Measurements from ENCODE around the gene RAB1B. TPM values are rescaled to one million over a fixed set of nuclear protein-coding genes. Genes with fewer than 3 reads are reported as not detected.

Gene RAB1B
- 148 and 150 TPM in 2 replicates for total RNA-seq

DNA sequence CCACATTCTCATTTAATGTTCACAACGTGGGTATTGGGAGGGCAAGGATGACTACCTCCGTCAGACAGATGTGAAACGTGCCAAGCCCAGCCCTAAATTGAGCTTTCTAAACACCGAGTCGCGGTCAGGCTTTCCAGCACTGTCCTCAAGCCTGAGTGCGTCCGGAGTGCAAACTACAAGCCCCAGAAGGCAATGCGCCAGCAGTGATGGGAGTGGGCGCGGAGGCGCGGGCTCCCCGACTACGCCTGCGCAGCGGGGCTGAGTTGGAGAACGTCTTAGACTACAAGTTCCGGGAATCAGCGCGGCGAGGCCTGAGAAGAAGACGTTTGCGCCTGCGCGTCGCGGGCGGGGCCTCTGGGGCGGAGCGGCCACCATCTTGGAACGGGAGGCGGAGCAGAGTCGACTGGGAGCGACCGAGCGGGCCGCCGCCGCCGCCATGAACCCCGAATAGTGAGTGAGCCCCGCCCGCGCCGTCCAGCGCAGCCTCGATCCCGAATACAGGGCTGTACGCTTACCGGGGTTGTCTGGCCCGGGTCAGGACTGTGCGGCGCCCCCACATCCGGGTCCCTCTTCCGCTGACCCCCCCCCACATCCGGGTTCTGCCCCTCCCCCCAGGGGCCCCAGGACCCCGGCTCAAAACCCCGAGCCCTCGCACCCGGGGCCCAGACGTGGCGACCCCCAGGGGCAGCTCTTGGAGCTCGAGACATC is at the start of gene RAB1B:
RAB1B (plus strand) TSS at position 396 of the 708 bp plus-strand sequence; CDS start at position 437, 41 bp downstream.

DNA sequence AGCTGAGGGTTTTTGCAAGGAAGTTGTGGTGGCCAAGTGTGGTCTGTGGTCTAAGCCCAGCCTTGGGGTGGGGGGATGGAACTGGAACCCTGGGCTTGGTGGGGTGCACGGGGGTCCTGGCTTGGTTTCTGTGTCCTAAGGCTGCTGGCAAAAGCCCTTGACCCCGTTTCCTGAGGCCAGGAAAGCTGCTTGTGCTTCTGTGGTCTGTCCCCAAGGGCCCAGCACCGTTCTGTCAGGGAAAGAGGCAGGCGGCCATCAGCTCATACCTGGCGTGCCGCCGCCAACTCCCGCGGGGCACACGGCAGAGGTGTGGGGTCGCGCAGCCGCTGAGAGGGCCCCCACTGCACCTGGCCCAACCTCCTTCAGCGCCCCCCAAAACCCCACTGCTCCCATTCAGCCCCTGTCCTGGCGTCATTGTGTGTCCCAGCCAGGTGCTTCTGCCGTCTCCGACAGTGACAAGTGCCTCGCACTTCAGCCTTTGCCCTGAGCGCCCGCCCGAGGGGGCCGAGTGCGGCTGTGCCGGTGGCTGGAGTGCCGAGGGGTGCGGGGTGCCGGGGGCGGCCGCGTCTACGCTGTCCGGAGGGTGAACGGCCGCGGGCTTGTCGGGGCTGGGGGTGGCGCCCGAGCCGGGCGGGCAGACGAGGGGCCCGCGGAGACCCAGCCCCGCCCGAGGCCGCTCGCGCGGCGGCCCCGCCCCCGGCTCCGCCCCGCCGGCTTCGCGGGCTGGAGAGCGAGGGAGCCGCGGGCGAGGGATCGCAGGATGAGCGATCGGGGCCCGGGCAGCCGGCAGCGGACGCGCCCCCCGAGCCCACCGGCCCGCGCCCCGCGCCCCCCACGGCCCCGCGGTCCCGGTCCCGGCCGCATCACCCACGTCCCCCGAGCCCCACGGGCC is 9.3 kb downstream of the RAB1B start, which contains the start of gene CNIH2:
CNIH2 (plus strand) TSS at position 705 of the 892 bp plus-strand sequence. CDS start 282 bp downstream, outside the sequence.

DNA sequence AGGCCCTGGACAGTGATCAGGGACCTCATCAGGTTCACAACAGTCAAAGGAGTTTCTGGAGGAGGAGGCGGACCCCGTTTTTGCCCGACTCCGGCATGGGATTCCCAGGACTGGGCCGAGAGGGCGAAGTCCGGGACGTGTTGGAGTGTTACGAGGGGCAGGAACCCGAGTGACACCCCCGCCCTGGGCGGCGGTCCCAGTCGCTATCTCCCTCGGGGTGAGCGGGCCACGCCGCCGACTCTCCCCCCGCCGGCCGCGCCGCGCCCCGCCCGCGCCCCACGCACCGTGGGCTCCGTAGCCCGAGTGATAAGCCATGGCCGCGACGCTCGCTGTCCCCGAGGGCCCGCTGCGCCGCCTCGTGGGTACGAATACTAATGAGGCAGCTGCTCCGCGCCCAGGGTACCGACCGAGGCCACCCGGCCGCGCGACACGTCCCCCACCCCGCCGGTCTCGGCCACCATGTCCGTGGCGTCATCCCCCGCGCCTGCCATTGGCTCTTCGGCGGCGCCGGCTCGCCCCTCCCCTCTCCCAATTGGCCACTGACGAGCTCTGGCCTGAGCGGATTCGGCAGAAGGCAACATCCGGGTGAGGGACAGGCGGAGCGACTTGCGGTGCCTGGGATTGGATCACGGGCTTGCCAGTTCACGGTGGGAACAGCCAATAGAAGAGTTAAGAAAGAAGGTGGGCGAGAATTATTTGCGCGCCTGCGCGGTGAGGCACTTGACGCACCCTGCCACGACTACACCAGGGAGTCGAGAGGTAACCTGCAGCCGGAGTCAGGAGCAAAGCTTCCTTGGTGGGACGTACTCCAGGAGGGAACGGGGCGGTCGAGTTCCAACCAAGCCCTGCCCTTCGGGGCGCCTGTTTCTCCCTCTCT is 20.5 kb downstream of the RAB1B start, which contains the start of gene YIF1A:
YIF1A (minus strand) TSS at position 473 of the 877 bp plus-strand sequence; CDS start at position 315, 158 bp downstream.

DNA sequence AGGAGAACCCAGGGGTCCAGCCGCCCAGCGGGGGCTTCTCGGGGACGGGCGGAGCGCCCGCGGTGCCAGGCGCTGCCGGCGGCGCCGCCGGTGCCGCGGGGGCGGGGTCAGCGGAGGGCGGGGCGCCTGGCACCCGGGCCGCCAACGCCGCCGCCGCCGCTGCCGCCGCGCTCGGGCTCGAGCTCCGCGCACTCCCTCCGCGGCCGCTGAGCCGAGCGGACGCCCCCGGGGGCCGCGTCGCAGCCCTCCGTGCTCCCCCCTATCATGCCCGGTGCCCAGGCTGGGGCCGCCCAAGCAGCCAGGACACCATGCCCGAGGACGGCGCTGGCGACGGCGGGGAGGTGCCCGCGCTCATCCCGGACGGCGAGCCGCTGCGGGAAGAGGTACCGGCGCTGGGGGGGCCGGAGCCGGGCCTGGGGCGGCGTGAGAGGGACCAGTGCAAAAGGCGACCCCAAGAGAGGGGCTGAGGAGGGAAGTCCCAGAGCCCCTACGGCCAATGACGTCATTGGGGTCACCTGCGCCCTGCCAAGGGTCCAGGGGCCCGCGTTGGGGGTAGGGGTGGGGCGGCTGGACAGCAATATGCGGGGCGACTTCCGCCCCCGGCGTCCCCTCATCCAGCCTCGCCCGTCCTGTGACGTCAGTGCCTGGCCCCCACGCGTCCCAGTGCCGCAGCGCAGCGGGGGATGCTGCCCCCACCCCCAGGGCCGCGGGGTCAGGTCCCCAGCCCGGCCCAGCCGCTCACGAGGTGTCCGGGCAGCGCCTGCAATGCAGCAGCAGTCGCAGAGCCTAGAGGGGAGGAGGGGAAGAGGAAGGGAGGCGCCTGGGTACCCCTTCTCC is 23.5 kb downstream of the RAB1B start, which contains the start of gene TMEM151A:
TMEM151A (plus strand) TSS at position 189 of the 837 bp plus-strand sequence; CDS start at position 309, 120 bp downstream.

DNA sequence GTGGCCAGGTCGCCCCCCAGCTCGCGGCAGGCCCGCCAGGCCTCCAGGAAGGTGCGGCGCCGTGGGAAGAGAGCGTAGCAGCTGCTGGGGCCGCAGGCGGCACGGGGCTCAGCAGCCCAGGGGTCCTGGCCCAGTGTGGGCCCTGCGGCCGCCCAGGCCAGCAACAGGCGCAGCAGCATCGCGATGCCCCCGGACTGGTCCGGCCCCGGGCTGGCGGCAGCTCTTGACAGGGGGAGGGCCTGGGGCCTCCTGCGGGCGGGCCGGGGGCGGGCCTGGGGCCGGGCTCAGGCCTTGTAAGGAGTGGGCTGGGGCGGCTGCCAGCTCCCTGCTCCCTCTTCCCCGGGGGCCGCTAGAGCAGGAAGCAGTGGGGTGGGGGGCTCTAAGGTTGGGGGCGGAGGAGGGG is 48.4 kb downstream of the RAB1B start, which contains the start of gene CD248:
CD248 (minus strand) TSS at position 196 of the 403 bp plus-strand sequence; CDS start at position 179, 17 bp downstream.

Other genes starting within 250 kb of the RAB1B start
- gene CATSPER1, start 242.2 kb upstream of the RAB1B start, total RNA-seq = 0.30 TPM in 1 of 2 replicates, not detected in the other
- 0.59 and 1.2 TPM in 2 replicates for gene GAL3ST3, start 219.5 kb upstream of the RAB1B start, total RNA-seq
- gene SF3B2, start 216.3 kb upstream of the RAB1B start, total RNA-seq = 186 and 221 TPM in 2 replicates
- 12.0 and 15.3 TPM in 2 replicates for gene PACS1, start 198.4 kb upstream of the RAB1B start, total RNA-seq
- 16.8 and 18.1 TPM in 2 replicates for gene KLC2, start 10.9 kb upstream of the RAB1B start, total RNA-seq
- 0.17 and 0.89 TPM in 2 replicates for gene CNIH2, start 9.5 kb downstream of the RAB1B start, total RNA-seq
- 267 and 292 TPM in 2 replicates for gene YIF1A, start 20.5 kb downstream of the RAB1B start, total RNA-seq
- 0.17 and 0.30 TPM in 2 replicates for gene TMEM151A, start 23.3 kb downstream of the RAB1B start, total RNA-seq
- gene CD248, start 48.4 kb downstream of the RAB1B start, total RNA-seq = 41.8 and 42.9 TPM in 2 replicates
- 54.7 and 67.8 TPM in 2 replicates for gene RIN1, start 67.8 kb downstream of the RAB1B start, total RNA-seq
- gene BRMS1, start 76.5 kb downstream of the RAB1B start, total RNA-seq = 52.5 and 59.5 TPM in 2 replicates
- gene B4GAT1, start 79.0 kb downstream of the RAB1B start, total RNA-seq = 41.0 and 43.4 TPM in 2 replicates
- gene SLC29A2, start 103.1 kb downstream of the RAB1B start, total RNA-seq = 3.7 and 4.9 TPM in 2 replicates
- gene NPAS4, start 152.4 kb downstream of the RAB1B start, total RNA-seq = not detected in 2 replicates
- 69.3 and 72.1 TPM in 2 replicates for gene MRPL11, start 170.2 kb downstream of the RAB1B start, total RNA-seq
- 4.0 and 4.3 TPM in 2 replicates for gene PELI3, start 198.3 kb downstream of the RAB1B start, total RNA-seq
- gene DPP3, start 211.8 kb downstream of the RAB1B start, total RNA-seq = 52.1 and 56.9 TPM in 2 replicates
- gene BBS1, start 242.0 kb downstream of the RAB1B start, total RNA-seq = 21.9 and 24.2 TPM in 2 replicates